Activated T-cell treated with anti-CD3 and anti-CD28 coated beads, Interleukin-2, amount 50 U/mL, for 72 hours (primary cell): Measurements from ENCODE around the gene NEUROD1. TPM values are rescaled to one million over a fixed set of nuclear protein-coding genes. Genes with fewer than 3 reads are reported as not detected.
A peak's percentile ranks its signal among the peaks of the same experiment; 100 is the strongest.
"Not testable (repeated sequence)": the region's sequence is repeated elsewhere in the genome, so short reads cannot be mapped to it uniquely, and the experiment has no call there.

Experiments
- ATAC-seq, 2 donors: fragments of 150-1000 bp; cut with Tn5 transposase; replicated peaks in 1 of 2; 2 replicates each; pipeline ENCODE4 v1.10.0; 2021; ENCODE audit warnings: moderate library complexity in 2 of 2, mild to moderate bottlenecking in 1 of 2
- DNase-seq, 2 donors: peaks; one replicate each; pipeline ENCODE4 v3.0.0; 2021 to 2022; ENCODE audit warnings: mixed read lengths in 1 of 2
- H3K27ac Mint-ChIP-seq: one replicate; pipeline ENCODE4 v1.8.0; 2022; ENCODE audit warnings: mild to moderate bottlenecking, moderate library complexity, mixed read lengths
- H3K27me3 Mint-ChIP-seq: one replicate; pipeline ENCODE4 v1.8.0; 2022; ENCODE audit warnings: low read depth, mixed read lengths
- H3K36me3 Mint-ChIP-seq, 2 donors: one replicate each; pipeline ENCODE4 v1.8.0; 2022; ENCODE audit warnings: mixed read lengths in 2 of 2, mild to moderate bottlenecking in 1 of 2; ENCODE audit not compliant: insufficient read depth in 2 of 2
- H3K4me1 Mint-ChIP-seq: one replicate; pipeline ENCODE4 v1.8.0; 2022; ENCODE audit warnings: low read depth, mixed read lengths
- H3K4me3 Mint-ChIP-seq, 2 donors: one replicate each; pipeline ENCODE4 v1.8.0; 2022; ENCODE audit warnings: mild to moderate bottlenecking in 2 of 2, mixed read lengths in 2 of 2, moderate library complexity in 2 of 2
- H3K9me3 Mint-ChIP-seq, 2 donors: one replicate each; pipeline ENCODE4 v1.8.0; 2022; ENCODE audit warnings: mixed read lengths in 2 of 2
- total RNA-seq, 2 donors: library from RNA; stranded (reverse); gene quantifications; one replicate each; pipeline ENCODE4 v1.2.3, GENCODE V29; 2022

Gene NEUROD1
- not detected for total RNA-seq

DNA sequence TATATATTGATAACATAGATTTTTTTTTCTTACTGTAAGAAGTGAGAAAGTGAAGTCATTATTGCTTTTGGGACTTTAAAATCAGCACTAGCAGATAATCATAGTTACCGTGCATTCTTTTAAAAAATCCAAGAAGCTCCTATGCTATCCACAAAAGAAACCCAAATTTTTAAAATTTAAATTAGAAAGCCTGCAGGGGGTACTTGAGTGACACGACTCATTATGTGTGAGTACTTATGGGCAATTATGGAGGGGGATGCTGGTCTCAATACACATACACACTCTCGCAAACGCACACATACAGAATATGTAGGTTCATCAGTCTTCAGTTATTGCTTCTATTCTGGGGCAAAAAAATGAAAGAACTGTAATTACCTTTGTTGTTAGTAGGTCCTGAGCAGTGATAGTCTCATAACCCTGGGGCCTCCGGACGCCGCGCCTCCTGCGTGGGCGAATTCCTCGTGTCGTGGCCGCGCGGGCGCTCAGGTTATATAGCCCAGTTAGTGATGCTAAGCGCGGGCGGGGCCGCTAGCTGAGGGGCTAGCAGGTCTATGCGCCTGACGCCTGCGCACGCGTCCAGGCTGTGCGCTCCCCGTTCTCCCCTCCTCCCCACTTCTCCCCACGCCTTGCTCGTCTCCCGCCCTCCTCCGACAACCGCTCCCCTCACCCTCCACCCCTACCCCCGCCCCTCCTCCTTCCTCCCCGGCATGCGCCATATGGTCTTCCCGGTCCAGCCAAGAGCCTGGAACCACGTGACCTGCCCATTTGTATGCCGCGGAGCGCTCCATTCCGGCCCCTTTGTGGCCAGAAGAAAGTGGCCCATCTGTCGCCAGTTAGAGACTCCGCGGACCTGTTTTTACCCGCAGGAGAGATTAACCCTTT is at the start of gene NEUROD1:
Gene NEUROD1 (minus strand): TSS at position 463 of the 882 bp plus-strand sequence. CDS start 1,657 bp downstream, outside the sequence.
- H3K27me3 Mint-ChIP-seq: peaks cover 86% of the 10 kb centered on the region
- H3K27ac Mint-ChIP-seq: no peak within 1 kb of the TSS
- peak; percentile 29 to 39 for ATAC-seq
- no peak for DNase-seq
- peaks cover 4 to 11% of the 10 kb centered on the region in 2 donors for H3K36me3 Mint-ChIP-seq
- H3K4me3 Mint-ChIP-seq: peak within 1 kb of the TSS; percentile 73 to 74
- peaks cover 3 to 4% of the 10 kb centered on the region in 2 donors for H3K9me3 Mint-ChIP-seq
- H3K4me1 Mint-ChIP-seq: peaks cover 69% of the 10 kb centered on the region

- H3K4me1 Mint-ChIP-seq: no peaks in the 10 kb centered on the region
- H3K36me3 Mint-ChIP-seq: no peaks in the 10 kb centered on the region
- H3K9me3 Mint-ChIP-seq: no peaks in the 10 kb centered on the region
- H3K27me3 Mint-ChIP-seq: peaks cover 13% of the 10 kb centered on the region
- ATAC-seq (no peak), DNase-seq (no peak)
- no peak overlapping the region for H3K4me3 Mint-ChIP-seq
- no peak overlapping the region for H3K27ac Mint-ChIP-seq
Observed at GRCh38 chr2:181725476-181725875, 45.2 kb upstream of the NEUROD1 start.

DNA sequence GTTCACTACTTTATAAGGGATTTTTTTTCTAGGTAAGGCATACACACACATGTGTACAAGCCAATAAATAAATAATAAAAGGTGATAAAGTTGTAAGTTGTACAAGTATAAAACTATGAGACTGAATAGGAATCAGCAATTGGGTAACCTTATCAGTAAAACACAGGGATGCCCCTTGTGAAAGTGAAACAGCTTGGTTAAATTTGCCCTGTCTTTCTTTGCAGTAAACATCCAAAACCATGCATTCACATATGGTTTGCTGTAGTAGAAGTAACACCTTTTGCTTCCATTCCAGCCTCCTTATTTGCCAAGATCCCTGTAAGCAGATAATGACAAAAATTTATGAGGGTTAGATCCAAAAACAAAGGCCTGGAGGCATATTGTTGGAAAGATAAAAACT is 44.3 kb upstream of the NEUROD1 start:
- no peak for DNase-seq

GRCh38 chr2:181723731-181724130 is 43.4 kb upstream of the NEUROD1 start:
- no peak overlapping the region for H3K4me3 Mint-ChIP-seq
- no peaks in the 10 kb centered on the region for H3K36me3 Mint-ChIP-seq
- H3K27me3 Mint-ChIP-seq: peaks cover 13% of the 10 kb centered on the region
- H3K27ac Mint-ChIP-seq: no peak overlapping the region
- no peaks in the 10 kb centered on the region for H3K9me3 Mint-ChIP-seq
- ATAC-seq (no peak), DNase-seq (no peak)
- no peaks in the 10 kb centered on the region for H3K4me1 Mint-ChIP-seq

More for the DNA sequence above, 44.3 kb upstream of the NEUROD1 start:
- no peaks in the 10 kb centered on the region for H3K4me1 Mint-ChIP-seq
- no peaks in the 10 kb centered on the region for H3K9me3 Mint-ChIP-seq
- ATAC-seq: no peak
- no peak overlapping the region for H3K4me3 Mint-ChIP-seq
- no peaks in the 10 kb centered on the region for H3K36me3 Mint-ChIP-seq
- H3K27me3 Mint-ChIP-seq: peaks cover 13% of the 10 kb centered on the region
- no peak overlapping the region for H3K27ac Mint-ChIP-seq

- Mint-ChIP-seq H3K4me1 (no peaks in the 10 kb centered on the region), H3K27me3 (no peaks in the 10 kb centered on the region)
Observed at GRCh38 chr2:181715033-181715630, 34.8 kb upstream of the NEUROD1 start.

GRCh38 chr2:181711051-181711450 is 30.7 kb upstream of the NEUROD1 start:
- not testable (repeated sequence) for H3K27ac Mint-ChIP-seq, DNase-seq, H3K9me3 Mint-ChIP-seq, H3K27me3 Mint-ChIP-seq, H3K4me1 Mint-ChIP-seq, ATAC-seq, H3K4me3 Mint-ChIP-seq, H3K36me3 Mint-ChIP-seq

More at GRCh38 chr2:181715033-181715630, 34.8 kb upstream of the NEUROD1 start:
- Mint-ChIP-seq H3K27ac (peak overlapping the region; percentile 50), H3K9me3 (no peaks in the 10 kb centered on the region), H3K4me3 (no peak overlapping the region), H3K36me3 (no peaks in the 10 kb centered on the region)
- DNase-seq (peak; percentile 73 to 75), ATAC-seq (peak; percentile 79 to 80)

DNA sequence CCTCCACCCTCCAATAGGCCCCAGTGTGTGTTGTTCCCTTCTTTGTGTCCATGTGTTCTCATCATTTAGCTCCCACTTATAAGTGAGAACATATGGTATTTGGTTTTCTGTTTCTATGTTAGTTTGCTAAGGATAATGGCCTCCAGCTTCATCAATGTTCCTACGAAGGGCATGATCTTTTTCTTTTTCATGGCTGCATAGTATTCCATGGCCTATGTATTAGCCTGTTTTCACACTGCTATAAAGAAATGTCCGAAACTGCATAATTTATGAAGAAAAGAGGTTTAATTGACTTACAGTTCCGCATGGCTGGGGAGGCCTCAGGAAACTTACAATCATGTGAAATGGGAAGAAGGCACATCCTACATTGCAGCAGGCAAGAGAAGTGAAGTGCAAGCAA is 22.2 kb upstream of the NEUROD1 start:
- H3K27me3 Mint-ChIP-seq, ATAC-seq, H3K4me1 Mint-ChIP-seq: not testable (repeated sequence)

GRCh38 chr2:181698223-181698622 is 17.9 kb upstream of the NEUROD1 start:
- DNase-seq (no peak), ATAC-seq (no peak)
- Mint-ChIP-seq H3K4me3 (no peak overlapping the region), H3K27ac (no peak overlapping the region), H3K27me3 (peaks cover 21% of the 10 kb centered on the region), H3K36me3 (peaks cover 0 to 2% of the 10 kb centered on the region in 2 donors), H3K4me1 (no peaks in the 10 kb centered on the region), H3K9me3 (peaks cover 0 to 4% of the 10 kb centered on the region in 2 donors)

More for the DNA sequence above, 22.2 kb upstream of the NEUROD1 start:
- H3K4me3 Mint-ChIP-seq, H3K36me3 Mint-ChIP-seq, DNase-seq, H3K27ac Mint-ChIP-seq, H3K9me3 Mint-ChIP-seq: not testable (repeated sequence)

DNA sequence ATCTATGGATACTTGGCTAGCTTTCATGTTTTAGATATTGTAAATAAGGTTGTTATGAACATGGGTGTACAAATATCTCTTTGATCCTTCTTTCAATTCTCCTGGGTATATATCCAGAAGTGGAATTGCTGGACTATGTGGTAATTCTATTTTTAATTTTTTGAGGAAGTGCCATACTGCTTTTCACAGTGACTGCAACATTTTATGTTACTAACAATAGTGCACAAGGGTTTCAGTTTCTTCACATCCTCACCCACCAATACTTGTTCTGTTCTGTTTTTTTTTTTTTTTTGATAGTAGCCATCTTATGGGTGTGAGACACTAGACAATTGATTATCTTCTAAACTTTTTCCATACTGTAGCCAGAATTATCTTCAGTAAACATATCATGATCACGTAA is 17.3 kb upstream of the NEUROD1 start:
- Mint-ChIP-seq H3K4me3 (no peak overlapping the region), H3K9me3 (peaks cover 0 to 2% of the 10 kb centered on the region in 2 donors), H3K4me1 (no peaks in the 10 kb centered on the region), H3K27ac (no peak overlapping the region), H3K36me3 (no peaks in the 10 kb centered on the region), H3K27me3 (peaks cover 21% of the 10 kb centered on the region)
- DNase-seq (no peak), ATAC-seq (no peak)

DNA sequence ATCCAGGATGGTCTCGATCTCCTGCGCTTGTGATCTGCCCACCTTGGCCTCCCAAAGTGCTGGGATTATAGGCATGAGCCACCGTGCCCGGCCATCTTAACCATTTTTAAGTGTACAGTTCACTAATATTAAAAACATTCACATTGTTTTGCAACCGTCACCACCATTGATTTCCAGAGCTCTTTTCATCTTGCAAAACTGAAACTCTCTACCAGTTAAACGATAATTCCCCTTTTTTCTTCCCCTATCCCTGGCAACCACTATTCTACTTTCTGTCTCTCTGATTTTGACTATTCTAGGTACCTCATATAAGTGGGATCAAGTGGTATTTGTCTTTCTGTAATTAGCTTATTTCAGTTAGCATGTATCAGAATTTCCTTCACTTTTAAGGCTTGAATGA is 16.8 kb upstream of the NEUROD1 start:
- DNase-seq (no peak), ATAC-seq (no peak)
- H3K9me3 Mint-ChIP-seq: no peaks in the 10 kb centered on the region
- H3K27me3 Mint-ChIP-seq: peaks cover 21% of the 10 kb centered on the region
- no peaks in the 10 kb centered on the region for H3K36me3 Mint-ChIP-seq
- no peak overlapping the region for H3K4me3 Mint-ChIP-seq
- no peak overlapping the region for H3K27ac Mint-ChIP-seq
- no peaks in the 10 kb centered on the region for H3K4me1 Mint-ChIP-seq

GRCh38 chr2:181694271-181694670 is 14.0 kb upstream of the NEUROD1 start:
- no peaks in the 10 kb centered on the region for H3K36me3 Mint-ChIP-seq
- ATAC-seq: no peak
- H3K27ac Mint-ChIP-seq: no peak overlapping the region
- H3K4me1 Mint-ChIP-seq: no peaks in the 10 kb centered on the region
- peaks cover 21% of the 10 kb centered on the region for H3K27me3 Mint-ChIP-seq
- no peak overlapping the region for H3K4me3 Mint-ChIP-seq
- DNase-seq: no peak
- H3K9me3 Mint-ChIP-seq: no peaks in the 10 kb centered on the region

- Mint-ChIP-seq H3K36me3 (no peaks in the 10 kb centered on the region), H3K27ac (no peak overlapping the region), H3K4me1 (no peaks in the 10 kb centered on the region), H3K4me3 (no peak overlapping the region), H3K9me3 (no peaks in the 10 kb centered on the region), H3K27me3 (peaks cover 27% of the 10 kb centered on the region)
- DNase-seq: no peak
- ATAC-seq: no peak
Observed at GRCh38 chr2:181690860-181691259, 10.5 kb upstream of the NEUROD1 start.

DNA sequence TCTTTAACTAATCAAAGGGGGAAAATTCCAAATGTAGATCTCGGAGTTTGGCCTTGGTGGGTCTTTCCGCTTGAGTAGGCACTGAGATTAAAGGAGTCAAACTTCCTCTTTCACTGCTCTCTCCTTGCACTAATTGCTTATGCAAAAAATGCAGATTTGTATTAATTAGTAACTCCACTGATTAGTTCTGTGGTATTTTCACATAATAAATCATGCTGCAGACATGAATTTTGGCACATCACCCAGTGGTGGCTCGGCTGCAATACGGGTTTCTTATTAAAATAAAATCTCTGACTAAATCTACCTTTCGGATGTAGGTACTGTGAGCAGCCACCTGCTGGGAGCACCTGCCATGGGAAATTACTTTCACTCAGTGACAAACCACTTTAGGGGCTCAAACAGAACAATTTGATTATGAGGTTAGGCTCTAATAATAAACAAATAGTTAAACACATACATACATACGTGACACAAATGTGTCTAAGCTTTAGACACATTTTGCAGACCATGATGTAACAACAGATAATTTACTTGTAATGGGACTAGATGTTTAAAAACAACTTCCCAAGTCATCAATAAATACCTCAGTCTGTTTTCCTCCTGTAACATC is 6.4 kb upstream of the NEUROD1 start:
- H3K27ac Mint-ChIP-seq: no peak overlapping the region
- H3K36me3 Mint-ChIP-seq: peaks cover 0 to 4% of the 10 kb centered on the region in 2 donors
- H3K4me1 Mint-ChIP-seq: peaks cover 28% of the 10 kb centered on the region
- DNase-seq (no peak), ATAC-seq (no peak)
- H3K27me3 Mint-ChIP-seq: peaks cover 64% of the 10 kb centered on the region
- H3K9me3 Mint-ChIP-seq: no peaks in the 10 kb centered on the region
- H3K4me3 Mint-ChIP-seq: no peak overlapping the region
